ENCODE data around the gene MAGEA6.

- TF ChIP-seq POLR2A (IDR thresholded peaks at IDR 0.05) (no peak), CTCF (IDR thresholded peaks at IDR 0.05) (no peak)
These were observed 49.8 kb upstream of the MAGEA6 start for GRCh38 chrX:152819266-152819665.

All from body of pancreas (tissue), 4 donors.